Esophagus muscularis mucosa (tissue), 4 donors: Measurements from ENCODE around the gene NTRK2. TPM values are rescaled to one million over a fixed set of nuclear protein-coding genes. Genes with fewer than 3 reads are reported as not detected.

Experiments used
- DNase-seq: peaks from one replicate; pipeline ENCODE4 v3.0.0-alpha.2; 2017; ENCODE audit errors: extremely low spot score
- H3K27ac ChIP-seq, 4 donors: fragments of 200-600 bp; sonication (generic); replicated peaks in 1 of 4; 1 replicate in 3 of 4; 2 replicates in 1 of 4; pipeline ENCODE4 v1.5.1; 2016 to 2019; ENCODE audit warnings: mild to moderate bottlenecking in 1 of 4
- H3K27me3 ChIP-seq, 4 donors: fragments of 200-600 bp; sonication (generic); one replicate each; pipeline versions ENCODE4 v1.5.1 to v1.6.0; 2016 to 2019
- H3K36me3 ChIP-seq, 4 donors: fragments of 200-600 bp; sonication (generic); one replicate each; pipeline ENCODE4 v1.5.1; 2016 to 2019
- H3K4me1 ChIP-seq, 4 donors: fragments of 200-600 bp; sonication (generic); one replicate each; pipeline ENCODE4 v1.5.1; 2016 to 2019
- H3K4me3 ChIP-seq, 4 donors: fragments of 200-600 bp; sonication (generic); 1 replicate in 2 of 4; 2 replicates in 2 of 4; pipeline ENCODE4 v1.5.1; 2016 to 2019; ENCODE audit warnings: mild to moderate bottlenecking in 4 of 4, moderate library complexity in 1 of 4
- H3K9me3 ChIP-seq, 4 donors: fragments of 200-600 bp; sonication (generic); 1 replicate in 3 of 4; 2 replicates in 1 of 4; pipeline ENCODE4 v1.5.1; 2016 to 2019
- EP300 ChIP-seq: sonication (generic); formaldehyde crosslinking; IDR thresholded peaks from one replicate; pipeline ENCODE4 v1.6.1; 2017; ENCODE audit warnings: antibody characterized with exemption
- POLR2A ChIP-seq: fragments of 450-650 bp; IDR thresholded peaks from one replicate; pipeline ENCODE4 v1.6.1; 2017; ENCODE audit warnings: antibody characterized with exemption, moderate library complexity, mild to moderate bottlenecking, low read depth
- POLR2AphosphoS5 ChIP-seq, 2 donors: sonication (generic); formaldehyde crosslinking; IDR thresholded peaks; one replicate each; pipeline ENCODE4 v1.6.1; 2017; ENCODE audit warnings: antibody characterized with exemption in 2 of 2
- WGBS: methylation state at CpG from one replicate; pipeline ENCODE4 v1.1.5; 2018; 5-methylcytosine and 5-hydroxymethylcytosine counted together
- intact Hi-C: fragments of 100-400 bp; cut with DNase I; formaldehyde crosslinking; loops from one replicate; pipeline ENCODE4 v1.15.1; 2023
- total RNA-seq, 4 donors: library from RNA; depleted of rRNA; stranded (reverse); fragments of >200 nt; gene quantifications; one replicate each; pipeline versions ENCODE4 v1.1.0 to v1.2.1, GENCODE V29; 2016
- TF ChIP-seq, protein P1 (sequence below), 3 experiments: fragments of 200-600 bp in 2 of 3; fragments of 450-650 bp in 1 of 3; sonication (generic) in 2 of 3; IDR thresholded peaks; one replicate each; pipeline ENCODE4 v1.5.1; 2017 to 2019; ENCODE audit warnings: antibody characterized with exemption in 3 of 3, mild to moderate bottlenecking in 2 of 3, moderate library complexity in 1 of 3

The NTRK2 gene
- total RNA-seq, 4 donors from 2014 or later = 1.2 to 6.3 (median 5.5) TPM

DNA sequence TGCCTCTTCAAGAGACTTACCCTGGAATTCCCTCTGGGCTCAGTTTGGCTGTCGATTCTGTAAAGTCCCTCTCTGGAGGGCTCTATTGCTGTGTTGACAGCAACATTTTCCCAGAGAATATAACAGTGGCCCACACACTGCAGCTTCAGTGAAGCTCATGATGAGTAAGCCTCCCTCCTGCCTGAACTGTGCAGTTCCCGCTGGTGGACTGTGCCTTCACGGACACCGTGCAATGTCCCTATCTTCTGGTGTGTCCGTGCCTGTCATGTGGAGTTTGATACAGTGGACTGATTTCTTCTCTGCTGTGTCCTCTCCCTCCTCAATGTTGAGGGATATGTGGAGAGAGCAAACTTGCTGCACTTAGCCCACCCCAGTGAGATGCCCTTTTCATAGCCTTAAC lies 109.0 kb downstream of the NTRK2 start:
- Histone ChIP-seq H3K4me3 (no peak overlapping the region), H3K27me3 (no peaks in the 10 kb centered on the region), H3K4me1 (no peaks in the 10 kb centered on the region), H3K27ac (no peak overlapping the region), H3K36me3 (no peaks in the 10 kb centered on the region), H3K9me3 (no peaks in the 10 kb centered on the region)
- TF ChIP-seq EP300 = no peak
- TF ChIP-seq, protein P1, sequence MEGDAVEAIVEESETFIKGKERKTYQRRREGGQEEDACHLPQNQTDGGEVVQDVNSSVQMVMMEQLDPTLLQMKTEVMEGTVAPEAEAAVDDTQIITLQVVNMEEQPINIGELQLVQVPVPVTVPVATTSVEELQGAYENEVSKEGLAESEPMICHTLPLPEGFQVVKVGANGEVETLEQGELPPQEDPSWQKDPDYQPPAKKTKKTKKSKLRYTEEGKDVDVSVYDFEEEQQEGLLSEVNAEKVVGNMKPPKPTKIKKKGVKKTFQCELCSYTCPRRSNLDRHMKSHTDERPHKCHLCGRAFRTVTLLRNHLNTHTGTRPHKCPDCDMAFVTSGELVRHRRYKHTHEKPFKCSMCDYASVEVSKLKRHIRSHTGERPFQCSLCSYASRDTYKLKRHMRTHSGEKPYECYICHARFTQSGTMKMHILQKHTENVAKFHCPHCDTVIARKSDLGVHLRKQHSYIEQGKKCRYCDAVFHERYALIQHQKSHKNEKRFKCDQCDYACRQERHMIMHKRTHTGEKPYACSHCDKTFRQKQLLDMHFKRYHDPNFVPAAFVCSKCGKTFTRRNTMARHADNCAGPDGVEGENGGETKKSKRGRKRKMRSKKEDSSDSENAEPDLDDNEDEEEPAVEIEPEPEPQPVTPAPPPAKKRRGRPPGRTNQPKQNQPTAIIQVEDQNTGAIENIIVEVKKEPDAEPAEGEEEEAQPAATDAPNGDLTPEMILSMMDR (IDR thresholded peaks at IDR 0.05) = no peak
- no peak for TF ChIP-seq POLR2AphosphoS5 (IDR thresholded peaks at IDR 0.05)
- TF ChIP-seq POLR2A = no peak
- WGBS = 82% methylated on average over 5 of the region's 5 CpGs
- no peak for DNase-seq
- intact Hi-C loops = no loop called here

DNA sequence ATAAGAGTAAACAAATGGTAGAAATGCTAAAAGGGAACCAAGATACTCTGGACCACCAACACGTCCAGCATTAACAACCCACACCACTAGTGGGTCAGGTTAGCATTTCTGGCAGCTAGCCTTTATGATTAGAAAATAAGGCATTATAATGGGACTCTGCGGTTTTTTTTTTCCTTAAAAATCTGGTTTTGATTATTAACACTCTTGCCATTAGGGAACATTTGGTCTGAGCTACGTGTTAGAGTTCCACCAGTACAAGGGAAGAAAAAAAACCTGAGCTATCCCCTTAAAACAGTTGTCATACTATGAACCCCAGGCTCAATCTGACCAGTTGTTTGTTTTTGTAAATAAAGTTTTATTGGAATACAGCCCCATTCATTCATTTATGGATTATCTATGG lies 110.4 kb downstream of the NTRK2 start:
- H3K27ac ChIP-seq = no peak overlapping the region

DNA sequence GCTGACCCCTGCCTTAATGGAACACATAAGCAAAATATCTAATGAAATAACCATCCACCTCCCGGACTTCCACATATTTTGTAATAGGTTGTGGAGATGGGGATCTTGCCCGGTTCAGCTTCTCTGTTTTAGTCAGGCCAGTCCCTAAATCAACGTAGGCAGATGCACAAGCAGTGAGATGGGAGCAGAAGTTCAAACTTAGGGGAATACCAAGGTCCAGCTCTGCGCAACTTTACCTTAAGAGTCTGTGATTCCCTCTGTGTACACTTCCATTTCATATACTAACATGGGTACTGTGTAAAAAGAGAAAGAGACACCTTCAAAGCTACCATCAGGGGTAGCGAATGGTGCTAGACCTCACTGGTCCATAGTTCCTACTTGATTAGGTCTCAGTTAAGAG lies 110.9 kb downstream of the NTRK2 start:
- 94% methylated on average over 5 of the region's 5 CpGs for WGBS

More for the DNA sequence above, 110.4 kb downstream of the NTRK2 start:
- H3K4me3 ChIP-seq = no peak overlapping the region
- DNase-seq = no peak
- 74% methylated on average over 3 of the region's 3 CpGs for WGBS
- intact Hi-C loops = no loop called here
- no peaks in the 10 kb centered on the region for H3K36me3 ChIP-seq
- no peaks in the 10 kb centered on the region for H3K27me3 ChIP-seq
- H3K9me3 ChIP-seq = no peaks in the 10 kb centered on the region
- TF ChIP-seq, protein P1 (IDR thresholded peaks at IDR 0.05) = no peak
- TF ChIP-seq POLR2AphosphoS5 (IDR thresholded peaks at IDR 0.05) (no peak), POLR2A (no peak), EP300 (no peak)
- H3K4me1 ChIP-seq = no peaks in the 10 kb centered on the region

DNA sequence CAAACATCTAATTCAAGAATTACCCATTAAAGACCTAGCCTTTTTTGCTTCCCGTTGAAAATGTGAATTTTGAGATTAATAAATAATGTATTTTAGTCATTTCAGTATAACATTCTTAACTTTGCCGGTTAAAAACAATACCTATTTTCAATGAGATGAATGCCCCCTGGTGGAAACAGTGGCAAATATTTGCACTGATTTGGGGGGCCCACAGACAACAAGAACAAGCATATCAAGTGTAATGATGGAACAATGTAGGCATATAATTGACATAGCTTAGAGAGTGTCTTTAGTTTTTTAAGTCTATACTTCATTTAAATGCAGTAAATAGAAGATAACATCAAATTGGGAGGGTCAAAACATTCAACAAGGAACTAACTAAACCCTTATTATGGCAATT lies 111.9 kb downstream of the NTRK2 start:
- no peak for DNase-seq
- Histone ChIP-seq H3K27me3 (no peaks in the 10 kb centered on the region), H3K27ac (no peak overlapping the region), H3K36me3 (no peaks in the 10 kb centered on the region), H3K4me3 (no peak overlapping the region), H3K4me1 (no peaks in the 10 kb centered on the region), H3K9me3 (no peaks in the 10 kb centered on the region)
- intact Hi-C loops = no loop called here
- TF ChIP-seq POLR2A (no peak), EP300 (no peak)
- TF ChIP-seq, protein P1 (IDR thresholded peaks at IDR 0.05) = peak in 1 of 3 experiments; percentile 20
- WGBS = 44% methylated on average over 2 of the region's 2 CpGs

More for the DNA sequence above, 110.9 kb downstream of the NTRK2 start:
- no peak overlapping the region for H3K27ac ChIP-seq
- no peaks in the 10 kb centered on the region for H3K9me3 ChIP-seq
- H3K4me3 ChIP-seq = no peak overlapping the region
- H3K36me3 ChIP-seq = no peaks in the 10 kb centered on the region
- intact Hi-C loops = no loop called here
- TF ChIP-seq POLR2A (no peak), EP300 (no peak), POLR2AphosphoS5 (IDR thresholded peaks at IDR 0.05) (no peak)
- TF ChIP-seq, protein P1 (IDR thresholded peaks at IDR 0.05) = no peak
- DNase-seq = peak; percentile 34
- H3K4me1 ChIP-seq = no peaks in the 10 kb centered on the region
- H3K27me3 ChIP-seq = no peaks in the 10 kb centered on the region
